Upper lobe of left lung (tissue), 4 donors: Measurements from ENCODE around the gene DYRK2.

Source experiments
- POLR2A ChIP-seq, 4 donors: fragments of 450-650 bp; IDR thresholded peaks; one replicate each; pipeline ENCODE4 v1.5.1; 2016 to 2017; ENCODE audit warnings: antibody characterized with exemption in 4 of 4, mild to moderate bottlenecking in 2 of 4
- POLR2AphosphoS5 ChIP-seq, 2 donors: sonication (generic); formaldehyde crosslinking; IDR thresholded peaks; one replicate each; pipeline ENCODE4 v1.5.1; 2017; ENCODE audit warnings: antibody characterized with exemption in 2 of 2
- TF ChIP-seq, protein P1 (sequence below), 6 experiments: fragments of 450-650 bp in 4 of 6; fragments of 200-600 bp in 2 of 6; sonication (generic) in 2 of 6; IDR thresholded peaks; one replicate each; pipeline ENCODE4 v1.5.1; 2016 to 2019; ENCODE audit warnings: antibody characterized with exemption in 6 of 6

DNA sequence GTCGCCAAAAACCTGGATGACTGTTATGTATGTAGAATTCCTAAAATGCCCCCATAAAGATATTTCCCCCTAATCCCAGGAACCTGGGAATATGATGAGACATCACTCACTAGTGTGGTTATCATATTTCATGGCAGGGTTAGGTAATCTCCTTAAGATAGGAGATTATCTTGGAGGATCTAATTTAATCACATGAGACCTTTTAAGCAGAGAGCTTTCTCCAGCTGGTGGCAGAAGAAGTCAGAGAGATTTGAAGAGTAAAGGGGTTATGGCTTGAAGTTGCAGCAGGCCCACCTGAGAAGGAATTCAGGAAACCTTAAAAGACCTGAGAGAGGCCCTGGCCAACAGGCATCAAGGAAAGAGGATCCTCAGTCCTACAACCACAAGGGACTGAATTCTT lies 53.6 kb downstream of the DYRK2 start:
- TF ChIP-seq, protein P1, sequence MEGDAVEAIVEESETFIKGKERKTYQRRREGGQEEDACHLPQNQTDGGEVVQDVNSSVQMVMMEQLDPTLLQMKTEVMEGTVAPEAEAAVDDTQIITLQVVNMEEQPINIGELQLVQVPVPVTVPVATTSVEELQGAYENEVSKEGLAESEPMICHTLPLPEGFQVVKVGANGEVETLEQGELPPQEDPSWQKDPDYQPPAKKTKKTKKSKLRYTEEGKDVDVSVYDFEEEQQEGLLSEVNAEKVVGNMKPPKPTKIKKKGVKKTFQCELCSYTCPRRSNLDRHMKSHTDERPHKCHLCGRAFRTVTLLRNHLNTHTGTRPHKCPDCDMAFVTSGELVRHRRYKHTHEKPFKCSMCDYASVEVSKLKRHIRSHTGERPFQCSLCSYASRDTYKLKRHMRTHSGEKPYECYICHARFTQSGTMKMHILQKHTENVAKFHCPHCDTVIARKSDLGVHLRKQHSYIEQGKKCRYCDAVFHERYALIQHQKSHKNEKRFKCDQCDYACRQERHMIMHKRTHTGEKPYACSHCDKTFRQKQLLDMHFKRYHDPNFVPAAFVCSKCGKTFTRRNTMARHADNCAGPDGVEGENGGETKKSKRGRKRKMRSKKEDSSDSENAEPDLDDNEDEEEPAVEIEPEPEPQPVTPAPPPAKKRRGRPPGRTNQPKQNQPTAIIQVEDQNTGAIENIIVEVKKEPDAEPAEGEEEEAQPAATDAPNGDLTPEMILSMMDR (IDR thresholded peaks at IDR 0.05) = no peak
- no peak for TF ChIP-seq POLR2AphosphoS5 (IDR thresholded peaks at IDR 0.05)
- no peak for TF ChIP-seq POLR2A (IDR thresholded peaks at IDR 0.05)
